Measurements from ENCODE around the gene POLA1.

The POLA1 gene

DNA sequence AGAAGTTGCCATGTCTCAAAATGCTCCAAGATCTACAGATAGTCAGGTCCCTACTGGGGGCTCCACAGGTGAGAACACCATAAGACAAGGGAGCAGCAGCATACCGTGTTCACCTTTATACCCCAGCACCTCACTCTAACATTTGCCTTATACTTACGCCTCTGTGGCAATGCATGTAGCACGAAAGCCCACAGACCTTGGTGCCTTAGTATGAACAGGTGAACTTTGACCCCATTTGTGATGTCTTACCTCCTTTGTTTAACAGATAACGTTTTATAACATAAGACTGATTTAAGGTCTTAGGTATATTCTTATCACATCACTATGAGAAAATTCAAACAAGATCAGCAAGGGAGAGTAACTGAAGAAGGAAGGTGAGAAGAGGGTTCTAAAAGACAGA, 193.2 kb downstream of the POLA1 start:
- no peak for DNase-seq

DNA sequence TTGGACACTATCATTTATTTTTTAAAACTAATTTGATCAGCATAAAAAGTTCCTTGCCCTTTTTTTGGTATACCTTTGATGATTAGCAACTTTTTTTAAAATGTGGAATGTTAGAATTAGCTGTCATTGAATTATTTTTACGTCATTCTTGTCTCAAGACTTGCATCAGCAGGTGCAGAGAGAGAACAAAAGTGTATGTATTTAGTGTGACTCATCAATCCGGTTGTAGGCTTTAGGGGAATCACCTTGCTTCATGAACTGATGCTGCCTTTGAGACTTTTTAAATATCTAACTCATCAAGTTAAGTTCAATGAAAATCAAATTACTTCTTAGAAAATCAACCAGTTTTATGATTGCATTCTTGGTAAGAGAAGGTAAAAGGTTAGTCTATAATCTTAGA, 197.0 kb downstream of the POLA1 start:
- DNase-seq = no peak

DNA sequence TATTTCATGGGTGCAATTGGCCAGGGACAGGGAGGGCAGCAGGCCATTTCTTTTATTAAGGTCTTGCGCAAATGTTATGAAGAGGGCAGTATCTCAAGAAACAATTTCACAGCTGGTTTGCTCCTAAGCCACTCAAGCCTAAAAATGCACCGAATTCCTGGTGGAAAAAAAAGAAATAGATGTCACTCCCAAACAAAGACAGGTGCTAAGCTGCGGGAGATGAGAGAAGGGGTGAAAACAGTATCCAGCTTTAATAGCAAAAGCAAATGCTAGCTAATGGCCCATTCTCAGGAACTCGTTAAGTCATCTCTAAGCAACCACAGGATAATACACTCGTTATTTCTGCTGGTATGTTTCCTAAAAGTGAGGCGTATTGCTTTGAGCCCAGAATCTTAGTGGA, 205.7 kb downstream of the POLA1 start:
- no peak for DNase-seq

DNA sequence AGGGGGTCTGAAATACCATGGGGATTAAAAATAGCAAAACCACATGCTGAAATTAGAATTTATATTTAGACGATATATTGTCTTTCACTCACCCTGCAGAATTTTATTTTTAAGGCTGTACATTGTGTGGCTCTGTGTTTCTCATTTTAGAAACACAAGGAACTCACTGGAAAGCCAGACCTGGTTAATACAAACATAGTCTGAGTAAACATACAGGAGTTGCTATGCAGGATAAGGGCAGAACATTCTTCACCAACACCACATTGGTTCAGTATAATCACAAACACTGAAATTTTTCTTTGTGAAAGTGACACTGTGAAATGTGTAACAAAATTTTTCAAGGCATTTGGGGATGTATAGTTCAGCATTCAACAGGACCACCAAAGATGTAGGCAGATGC, 206.5 kb downstream of the POLA1 start:
- no peak for DNase-seq

DNA sequence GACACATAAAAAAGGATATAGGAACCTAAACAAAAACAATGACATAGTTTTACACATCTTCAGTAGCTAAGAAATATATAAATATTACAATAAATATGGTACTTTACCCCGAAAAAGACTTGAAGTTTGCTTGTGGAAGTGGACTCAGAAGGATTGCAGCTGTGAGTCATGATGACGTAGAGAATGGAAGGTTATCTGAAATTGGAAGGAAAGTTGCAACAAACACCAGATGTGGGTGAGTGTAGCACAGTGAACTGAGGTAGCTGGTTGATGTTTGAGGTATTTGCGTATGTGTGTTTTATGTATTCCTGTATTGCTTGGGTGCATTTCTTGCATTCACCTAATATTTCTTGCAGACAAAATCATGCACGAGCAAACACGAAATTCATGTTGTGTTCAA, 209.1 kb downstream of the POLA1 start:
- no peak for DNase-seq

DNA sequence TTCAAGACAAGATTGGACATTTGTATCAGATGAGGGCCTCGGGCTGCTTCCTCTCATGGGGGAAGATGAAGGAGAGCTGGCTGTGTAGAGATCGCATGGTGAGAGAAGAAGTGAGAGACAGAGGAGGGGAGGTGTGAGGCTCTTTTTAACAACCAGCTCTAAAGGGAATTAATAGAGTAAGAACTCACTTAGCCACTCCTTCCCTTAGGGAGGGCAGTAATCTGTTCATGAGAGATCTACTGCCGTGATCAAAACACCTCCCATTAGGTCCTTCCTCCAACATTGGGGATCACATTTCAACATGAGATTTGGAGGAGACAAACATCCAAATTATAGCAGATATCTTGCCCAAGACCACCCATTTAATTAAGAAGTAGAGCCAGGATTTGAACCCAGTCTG, 225.0 kb downstream of the POLA1 start:
- DNase-seq = no peak

DNA sequence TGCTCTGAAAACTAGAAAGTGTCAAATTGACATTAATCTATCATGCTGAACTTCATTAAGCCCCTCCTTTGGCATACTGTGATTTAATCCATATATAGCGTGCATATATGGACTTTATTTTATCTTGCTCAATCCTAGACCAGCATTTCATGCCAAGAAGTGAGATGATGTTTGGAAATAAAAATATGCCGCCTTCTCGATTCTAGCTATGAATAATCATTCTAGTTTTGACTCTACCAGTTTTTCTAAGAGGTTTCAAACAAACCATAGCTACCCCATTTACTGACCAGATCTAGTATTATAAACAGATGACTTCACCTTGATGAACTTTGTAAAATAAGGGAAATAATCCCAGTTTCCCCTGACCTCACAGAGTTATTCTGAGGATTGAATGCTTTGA, 227.1 kb downstream of the POLA1 start:
- DNase-seq = no peak

DNA sequence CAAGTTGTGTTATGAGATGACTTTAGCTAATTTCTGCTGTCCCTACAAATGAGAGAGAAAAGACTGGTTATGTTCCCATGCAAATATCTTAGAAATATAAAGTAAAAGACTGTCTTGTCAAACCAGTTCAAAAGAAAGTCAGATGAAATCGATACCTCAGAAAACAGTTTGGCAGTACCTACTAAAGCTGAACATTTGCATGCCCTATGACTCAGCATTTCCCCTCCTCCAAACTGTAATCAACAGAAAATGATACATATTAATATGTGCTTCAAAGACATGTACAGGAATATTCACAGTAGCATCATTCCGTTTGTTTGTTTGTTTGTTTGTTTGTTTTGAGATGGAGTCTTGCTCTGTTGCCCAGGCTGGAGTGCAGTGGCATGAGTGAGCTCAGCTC, 231.7 kb downstream of the POLA1 start:
- no peak for DNase-seq

DNA sequence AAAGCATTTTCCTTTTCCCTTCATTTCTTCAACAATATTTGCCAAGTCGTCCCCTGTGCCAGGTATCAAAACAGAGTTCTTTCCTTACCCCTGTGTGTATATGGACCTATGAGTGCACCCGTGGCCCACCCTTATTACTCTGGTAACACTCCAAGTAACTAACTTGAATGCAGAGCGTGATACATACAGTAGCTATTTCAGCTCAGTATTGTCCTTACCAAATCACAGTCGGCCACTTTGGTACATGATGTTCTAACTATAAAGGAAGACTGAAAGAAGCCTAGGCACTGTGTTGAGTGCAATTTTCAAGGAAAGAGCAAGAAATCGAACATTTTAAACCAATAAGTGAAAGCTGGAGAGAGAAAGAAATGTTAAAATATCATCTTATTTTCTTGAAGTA, 233.7 kb downstream of the POLA1 start:
- no peak for DNase-seq

DNA sequence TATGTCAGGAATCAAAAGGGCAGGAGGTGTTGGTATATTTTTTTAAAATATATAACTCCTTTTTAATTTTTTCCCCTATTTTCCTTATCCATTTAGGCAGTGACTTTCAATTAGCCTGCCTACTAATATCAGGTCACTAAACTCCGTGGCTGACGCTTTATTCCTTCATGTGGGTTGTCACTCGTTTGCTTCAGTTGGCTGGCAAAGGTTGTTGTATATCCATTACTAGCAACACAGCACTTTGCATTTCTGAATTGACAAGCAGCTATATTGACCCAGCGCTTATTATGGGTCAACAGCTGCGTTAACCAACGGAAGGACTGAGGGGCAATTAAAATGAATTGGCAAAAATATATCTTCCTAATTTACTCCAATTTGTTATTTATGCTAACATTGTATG, 234.4 kb downstream of the POLA1 start:
- DNase-seq = no peak

DNA sequence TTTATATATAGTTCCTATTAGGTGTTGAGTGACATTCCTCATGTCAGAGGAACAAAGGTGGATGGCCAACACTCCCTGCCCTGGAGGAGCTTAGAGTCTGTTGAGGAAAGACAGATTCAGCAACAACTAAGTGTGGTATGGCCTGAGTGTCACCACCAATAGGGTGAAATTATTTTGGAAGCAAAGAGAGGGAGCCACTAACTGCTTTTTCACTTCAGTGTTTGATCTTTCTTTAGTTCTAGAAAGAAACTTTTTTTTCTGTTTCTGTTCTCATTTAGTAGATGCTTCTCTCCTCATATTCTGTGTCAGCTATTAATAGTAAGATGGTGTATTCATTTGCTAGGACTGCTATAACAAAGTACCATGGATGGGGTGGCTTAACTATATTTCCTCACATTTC, 240.6 kb downstream of the POLA1 start:
- DNase-seq = no peak

DNA sequence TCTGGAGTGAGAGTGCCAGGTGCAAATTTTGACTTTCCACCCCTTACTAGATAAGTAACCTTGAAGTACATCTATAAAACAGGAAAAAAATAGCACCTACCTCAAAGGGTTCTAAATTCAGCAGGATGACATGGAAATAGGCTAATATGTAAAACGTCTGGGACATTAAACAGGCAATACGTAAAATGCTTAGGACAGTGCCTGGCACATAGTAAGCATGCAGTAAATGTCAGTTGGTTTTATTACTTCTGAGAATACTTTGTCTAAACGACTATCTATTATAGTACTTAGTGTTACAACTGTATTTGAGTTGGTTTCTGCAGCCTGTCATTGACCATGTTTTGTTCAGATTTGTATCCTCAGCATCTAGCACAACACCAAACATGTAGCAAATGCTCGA, 251.3 kb downstream of the POLA1 start:
- no peak for DNase-seq

DNA sequence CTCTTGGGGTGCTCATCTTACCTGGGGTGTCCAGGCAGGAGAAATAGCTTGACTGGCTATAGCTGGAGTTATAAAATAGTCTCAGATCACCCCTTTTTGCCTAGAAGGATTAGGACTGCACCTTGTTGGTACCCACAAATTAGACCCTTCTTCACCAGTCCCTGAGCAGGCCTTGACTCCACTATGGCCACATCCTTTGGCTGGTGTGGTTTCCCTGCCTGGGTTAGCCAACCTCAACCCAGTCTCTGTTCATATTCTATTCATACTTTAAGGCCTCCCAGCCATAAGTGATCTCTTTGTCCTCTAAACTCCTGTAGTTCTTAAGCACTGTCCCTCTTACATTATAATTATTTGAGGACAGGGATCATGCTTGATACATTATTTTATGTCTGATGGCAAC, 252.7 kb downstream of the POLA1 start:
- no peak for DNase-seq

DNA sequence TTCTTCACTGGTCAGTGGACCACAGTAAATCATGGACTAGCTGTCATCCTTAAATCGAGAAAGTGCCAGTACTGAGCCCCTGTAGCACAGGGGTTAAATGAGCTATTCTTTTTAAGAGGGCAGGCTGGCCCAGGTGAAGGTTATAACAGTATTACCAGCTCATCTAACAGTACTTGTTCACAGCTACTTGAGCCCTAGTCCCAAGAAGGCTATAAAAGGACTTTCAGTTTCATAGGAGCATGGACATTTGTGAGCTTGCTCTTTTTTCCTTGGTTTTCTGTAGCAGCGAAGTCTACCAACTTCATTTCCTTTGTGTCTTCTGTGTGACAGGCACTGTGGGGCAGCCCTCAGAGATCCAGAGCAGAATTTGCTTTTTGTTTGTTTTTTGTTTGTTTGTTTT, 261.0 kb downstream of the POLA1 start:
- no peak for DNase-seq

DNA sequence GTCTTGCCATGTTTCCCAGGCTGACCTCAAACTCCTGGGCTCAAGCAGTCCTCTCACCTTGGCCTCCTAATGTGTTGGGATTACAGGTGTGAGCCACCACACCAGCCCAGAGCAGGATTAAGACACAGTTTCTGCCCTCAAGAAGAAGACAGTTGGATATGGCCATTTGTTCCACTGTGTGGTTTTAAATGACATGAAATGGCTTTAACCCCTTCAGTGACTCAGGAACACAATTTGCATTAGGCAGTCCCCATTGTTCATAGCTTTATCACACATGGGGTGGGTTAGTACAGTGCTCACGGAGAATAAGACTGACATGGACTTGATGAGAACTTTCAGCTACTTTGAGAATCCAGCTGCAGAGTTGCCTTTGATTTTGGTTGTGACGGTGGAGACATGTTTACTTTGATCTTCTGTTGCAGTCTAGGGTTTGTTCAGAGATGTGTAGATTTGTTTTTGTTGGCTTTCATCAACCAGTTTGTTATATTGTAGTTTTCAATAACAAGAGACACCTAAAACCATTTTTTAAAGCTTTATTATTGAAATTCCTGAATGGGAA, 261.7 kb downstream of the POLA1 start:
- no peak for DNase-seq

DNA sequence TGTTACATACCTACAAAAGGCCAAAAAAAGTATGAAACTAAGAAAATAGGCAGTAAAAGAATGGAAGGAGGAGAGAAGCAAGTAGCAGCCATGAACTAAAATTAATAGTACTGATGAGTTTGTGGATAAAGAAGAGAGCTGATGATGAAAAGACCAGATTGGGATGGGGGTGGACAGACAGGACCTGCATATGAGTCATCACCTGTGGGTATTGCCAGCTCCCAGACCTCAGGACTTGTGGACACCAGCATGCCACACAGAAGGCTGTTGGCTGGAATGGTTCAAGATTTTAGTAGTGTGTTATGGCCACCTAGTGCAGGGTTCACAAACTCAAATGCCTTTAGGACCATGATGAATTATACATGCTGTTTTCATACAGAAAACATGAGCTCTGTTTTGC, 263.1 kb downstream of the POLA1 start:
- DNase-seq = no peak

DNA sequence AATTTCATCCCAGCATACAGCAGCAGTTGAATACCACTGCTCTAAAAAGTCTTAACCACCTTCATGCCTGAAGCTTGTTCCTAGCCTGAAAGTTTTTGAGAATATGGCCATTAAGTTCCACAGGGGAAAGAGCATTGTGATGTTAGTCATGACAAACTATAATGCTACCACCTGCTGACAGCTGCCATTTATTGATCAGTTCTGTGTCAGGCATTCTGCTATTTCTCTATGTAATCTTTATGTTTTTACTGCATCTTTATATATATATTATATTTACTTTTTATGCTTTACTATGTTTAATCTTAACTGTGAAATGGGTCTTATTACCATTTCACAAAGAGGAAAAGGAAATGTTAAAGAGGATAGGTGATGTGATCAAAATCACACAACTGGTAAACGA, 268.1 kb downstream of the POLA1 start:
- no peak for DNase-seq

DNA sequence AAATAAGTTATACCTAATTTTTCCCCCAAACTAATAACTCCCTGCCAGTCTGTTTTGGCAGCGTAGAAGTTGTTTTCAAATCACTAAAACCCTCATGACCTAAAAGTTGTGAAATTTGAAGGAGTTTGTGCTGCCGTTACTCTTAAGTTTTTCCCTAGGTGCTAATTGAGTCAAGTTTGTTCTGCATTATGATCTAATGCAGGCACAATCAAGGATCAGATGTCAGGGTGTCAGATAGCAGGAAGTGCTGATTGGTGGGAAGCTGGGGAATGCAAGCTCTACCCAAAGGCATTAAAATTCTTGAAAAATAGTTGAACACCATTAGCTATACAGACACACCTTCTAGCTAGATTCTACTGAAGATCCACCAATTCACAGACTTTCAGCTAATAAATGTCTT, 270.1 kb downstream of the POLA1 start:
- no peak for DNase-seq

DNA sequence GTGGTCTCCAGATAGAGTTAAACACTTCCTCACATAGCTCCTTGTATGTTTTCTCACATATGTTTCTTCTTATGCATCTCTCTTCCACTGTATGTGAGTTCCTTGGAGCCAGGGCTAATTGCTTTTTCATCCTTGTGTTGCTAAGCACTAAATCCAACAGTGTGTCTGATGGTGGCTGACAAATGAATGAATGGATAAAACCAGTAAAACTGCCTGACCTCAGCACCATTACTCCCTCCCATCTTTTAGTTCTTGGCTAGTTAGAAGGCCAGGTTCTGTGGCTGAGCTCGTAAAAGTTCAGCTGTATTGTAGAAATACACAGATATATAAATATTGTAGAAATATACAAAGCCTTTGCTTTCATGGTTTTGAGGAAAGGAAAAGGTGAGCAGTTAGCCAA, 271.7 kb downstream of the POLA1 start:
- DNase-seq = no peak

DNA sequence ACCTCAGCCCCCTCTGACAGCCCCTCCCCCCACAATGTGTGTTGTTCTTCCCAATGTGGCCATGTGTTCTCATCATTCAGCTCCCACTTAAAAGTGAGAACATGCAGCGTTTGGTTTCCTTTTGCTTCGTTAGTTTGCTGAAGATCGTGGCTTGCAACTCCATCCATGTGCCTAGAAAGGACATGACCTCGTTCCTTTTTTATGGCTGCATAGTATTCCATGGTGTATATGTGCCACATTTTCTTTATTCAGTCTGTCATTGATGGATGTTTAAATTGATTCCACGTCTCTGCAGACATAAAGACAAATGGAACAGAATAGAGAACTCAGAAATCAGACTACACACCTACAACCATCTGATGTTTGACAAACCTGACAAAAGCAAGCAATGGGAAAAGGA, 276.1 kb downstream of the POLA1 start:
- DNase-seq = no peak

DNA sequence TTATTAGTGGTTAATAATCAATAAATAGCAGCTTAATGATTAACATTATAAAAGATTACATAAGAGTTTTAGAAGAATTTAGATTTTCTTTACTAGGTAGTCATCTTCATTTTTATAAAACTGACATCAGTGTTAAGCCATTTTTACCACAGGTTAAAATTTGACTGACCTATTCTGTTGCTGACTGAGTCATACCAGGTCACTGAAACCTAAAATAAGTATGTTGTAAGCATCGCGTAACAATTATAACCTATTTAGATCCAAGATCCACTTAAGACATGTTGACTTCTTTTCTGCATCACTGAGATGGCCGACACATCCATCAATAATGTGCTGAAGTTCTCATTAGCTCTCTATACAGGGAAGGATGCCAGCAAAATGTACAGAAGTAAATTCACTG, 285.4 kb downstream of the POLA1 start:
- DNase-seq = no peak

DNA sequence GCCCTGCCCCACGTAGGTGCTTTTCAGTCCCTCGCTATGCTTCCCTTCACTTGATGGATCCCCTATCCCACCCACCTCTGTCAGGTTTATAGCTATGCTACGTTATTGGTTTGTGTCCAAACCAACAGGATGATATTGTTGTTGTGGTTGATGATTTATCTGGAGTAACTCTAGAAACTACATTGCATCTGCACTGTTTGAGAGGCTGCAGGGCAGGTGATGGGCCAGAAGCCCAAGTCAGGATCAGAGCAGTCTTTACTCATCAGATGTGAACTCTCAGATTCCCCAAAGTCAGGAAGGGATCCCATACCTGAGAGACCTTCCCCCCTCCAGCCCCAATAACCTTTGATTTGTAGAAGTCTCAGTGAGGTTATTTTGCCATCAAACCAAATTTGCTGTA, 287.3 kb downstream of the POLA1 start:
- no peak for DNase-seq

DNA sequence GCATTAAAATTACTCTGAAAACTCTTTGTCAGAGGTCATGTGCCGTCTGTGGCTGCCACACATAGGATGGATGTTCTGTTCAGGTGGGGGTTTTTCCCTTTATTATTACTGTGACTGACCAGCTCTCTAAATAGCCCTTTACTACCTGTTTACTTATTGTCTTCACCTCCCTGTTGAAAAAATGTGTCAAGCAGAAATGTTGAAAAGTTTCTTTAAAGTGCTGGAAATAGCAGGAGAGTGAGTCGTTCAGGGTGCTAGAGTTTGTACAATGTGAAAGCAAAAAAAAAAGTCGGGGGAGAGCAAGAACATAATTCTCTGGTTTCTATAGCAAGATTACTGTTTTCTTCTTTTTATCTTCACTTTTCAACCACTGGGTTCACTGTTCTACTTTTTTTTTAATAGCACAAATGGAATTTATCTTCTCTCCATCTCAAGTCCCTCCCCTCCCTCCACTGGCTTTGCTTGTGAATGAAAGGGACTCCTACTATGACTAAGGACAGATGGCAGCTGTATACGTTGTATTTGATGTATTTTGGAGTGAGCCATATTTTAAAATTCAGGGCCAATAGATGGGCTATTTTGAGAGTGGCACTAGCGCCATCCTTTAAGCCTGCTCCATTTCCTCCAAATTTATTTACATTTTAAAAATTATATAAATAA, 288.7 kb downstream of the POLA1 start:
- DNase-seq = no peak

DNA sequence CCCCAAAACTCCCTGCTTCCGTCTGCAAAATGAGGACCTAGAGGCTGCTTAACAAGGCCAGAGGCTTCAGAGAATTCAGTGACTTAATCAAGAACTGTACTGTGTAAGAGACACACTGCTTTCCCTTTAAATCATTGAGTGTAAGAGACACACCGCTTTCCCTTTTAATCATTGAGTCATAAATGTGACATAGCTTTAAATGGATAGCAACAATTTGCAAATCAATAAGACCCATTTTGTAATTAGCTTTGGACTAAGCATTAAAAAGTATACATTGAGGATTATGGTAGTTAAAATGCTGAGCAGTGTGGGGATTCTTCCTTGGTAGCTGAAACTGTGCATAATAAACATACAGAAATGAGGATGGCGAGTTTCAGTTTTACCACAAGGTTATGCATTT, 290.2 kb downstream of the POLA1 start:
- DNase-seq = no peak

DNA sequence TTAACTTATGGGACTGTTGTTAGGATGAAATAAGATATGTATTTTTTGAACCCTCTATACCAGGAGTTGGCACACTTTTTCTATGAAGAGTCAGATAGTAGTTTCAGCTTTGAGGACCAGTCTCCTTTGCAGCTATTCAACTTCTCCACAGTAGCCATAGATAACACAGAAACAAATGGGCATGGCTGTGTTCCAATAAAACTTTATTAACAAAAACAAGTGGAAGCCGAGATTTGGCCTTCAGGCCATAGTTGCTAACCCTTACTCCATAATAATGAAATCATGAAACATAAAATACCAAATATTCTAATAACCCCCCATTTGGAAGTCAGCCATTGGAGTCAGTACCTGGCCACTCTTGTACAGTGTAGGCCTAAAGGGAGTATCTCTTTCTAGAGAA, 291.4 kb downstream of the POLA1 start:
- no peak for DNase-seq

DNA sequence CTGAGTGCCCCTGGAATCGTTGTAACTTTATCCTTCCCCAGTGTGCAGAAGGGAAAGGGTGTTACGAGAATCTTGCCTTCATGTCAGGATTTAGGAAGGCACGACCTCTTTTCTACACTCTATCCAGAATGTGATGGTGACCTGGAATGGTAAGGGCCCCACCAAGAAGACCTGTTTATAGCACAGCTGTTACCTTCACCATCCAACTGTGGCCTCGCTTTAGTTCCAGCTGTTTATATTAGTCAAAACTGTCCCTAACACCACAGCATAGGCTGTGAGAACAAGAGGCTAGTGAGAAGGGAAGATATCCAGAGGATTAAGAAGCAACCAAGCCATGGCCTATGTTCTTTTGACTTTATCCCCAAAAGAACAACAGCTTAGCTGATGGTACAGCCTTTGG, 294.0 kb downstream of the POLA1 start:
- no peak for DNase-seq
